ENCODE data around the gene VANGL2. TPM values are rescaled to one million over a fixed set of nuclear protein-coding genes. Genes with fewer than 3 reads are reported as not detected.
"Not testable (repeated sequence)": the region's sequence is repeated elsewhere in the genome, so short reads cannot be mapped to it uniquely, and the experiment has no call there.

The VANGL2 gene
- total RNA-seq, 2 donors from 2014 or later = 0.28 to 0.55 TPM

DNA sequence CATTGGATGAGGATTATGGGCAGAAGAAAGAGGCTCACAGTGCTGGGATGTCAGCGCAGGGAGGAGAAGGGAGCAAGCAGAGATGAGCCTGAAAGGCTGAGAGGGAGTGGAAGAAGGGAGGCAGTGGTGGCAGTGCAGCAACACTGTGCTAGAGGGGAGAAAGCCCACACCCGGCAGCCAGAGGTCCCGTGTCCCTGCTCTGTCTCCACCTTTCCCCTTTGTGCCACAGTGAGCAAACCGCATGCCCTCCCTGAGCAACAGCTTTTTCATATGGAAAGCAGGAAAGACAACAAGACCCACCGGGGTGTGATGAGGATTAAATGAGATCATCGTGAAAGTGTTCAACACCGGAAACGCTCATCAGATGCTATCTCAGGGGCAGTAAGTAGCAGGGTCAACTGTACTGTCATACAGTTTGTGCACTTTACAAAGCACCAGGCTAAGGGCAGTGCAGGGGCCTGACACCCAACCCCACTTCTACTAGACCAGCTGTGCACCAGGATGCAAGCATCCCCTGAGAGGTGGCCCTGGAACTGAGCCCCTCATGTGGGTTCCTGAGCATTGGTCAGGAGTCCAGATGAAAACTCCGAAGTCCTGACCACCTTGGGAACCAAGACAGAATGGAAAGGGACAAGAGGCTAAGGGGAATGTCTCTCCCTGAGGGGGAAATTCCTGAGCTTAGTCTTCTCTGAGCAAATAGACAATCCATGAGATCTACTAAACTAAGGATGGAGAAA, 24.4 kb upstream of the VANGL2 start:
- DNase-seq (peak in 1 of 2 donors; percentile 14), ATAC-seq (replicated peaks in 1 of 2) (peak; percentile 62 to 81)
- no peaks in the 10 kb centered on the region for H3K27me3 Mint-ChIP-seq (ENCODE audit: low read depth)
- H3K27ac Mint-ChIP-seq = peak overlapping the region; percentile 44
- no peaks in the 10 kb centered on the region for H3K36me3 Mint-ChIP-seq (ENCODE audit: insufficient read depth in 2 of 2)
- H3K4me1 Mint-ChIP-seq (ENCODE audit: low read depth) = peaks cover 11% of the 10 kb centered on the region
- no peaks in the 10 kb centered on the region for H3K9me3 Mint-ChIP-seq
- peak overlapping the region; percentile 19 to 39 for H3K4me3 Mint-ChIP-seq

DNA sequence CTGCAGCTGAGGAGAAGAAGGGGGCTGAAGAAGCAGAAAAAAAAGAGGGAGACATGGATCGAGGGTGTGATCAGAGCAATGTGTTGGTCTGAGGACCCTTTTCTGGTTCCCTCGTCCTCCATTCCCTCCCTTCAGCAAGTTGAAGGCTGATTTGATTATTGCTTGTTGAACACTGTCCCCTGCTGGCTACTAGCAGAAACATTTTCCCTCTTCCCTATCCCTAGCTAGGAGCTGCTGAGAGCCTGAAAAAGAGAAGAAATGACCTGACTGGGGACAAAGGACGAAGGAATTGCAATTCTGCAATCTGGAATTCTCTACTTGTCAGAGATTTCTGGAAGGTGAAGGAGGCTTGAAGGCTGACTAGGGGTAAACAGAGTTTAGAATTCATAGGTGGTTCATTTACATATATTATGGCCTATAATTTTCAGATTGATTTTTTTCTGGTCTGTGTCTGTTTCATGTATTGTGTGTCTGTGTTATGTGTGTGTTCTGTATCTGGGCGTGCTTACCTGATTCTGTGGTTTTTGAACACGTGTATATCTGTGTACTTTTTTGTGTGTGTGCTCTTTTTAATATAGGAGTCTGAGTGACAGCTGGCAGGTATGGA, 23.7 kb upstream of the VANGL2 start:
- ATAC-seq (replicated peaks in 1 of 2) (peak; percentile 78 to 79), DNase-seq (peak; percentile 33 to 44)
- Mint-ChIP-seq H3K4me1 (ENCODE audit: low read depth) (peaks cover 11% of the 10 kb centered on the region), H3K27ac (peak overlapping the region; percentile 44), H3K36me3 (ENCODE audit: insufficient read depth in 2 of 2) (no peaks in the 10 kb centered on the region), H3K4me3 (peak overlapping the region; percentile 19 to 39), H3K27me3 (ENCODE audit: low read depth) (no peaks in the 10 kb centered on the region), H3K9me3 (no peaks in the 10 kb centered on the region)

DNA sequence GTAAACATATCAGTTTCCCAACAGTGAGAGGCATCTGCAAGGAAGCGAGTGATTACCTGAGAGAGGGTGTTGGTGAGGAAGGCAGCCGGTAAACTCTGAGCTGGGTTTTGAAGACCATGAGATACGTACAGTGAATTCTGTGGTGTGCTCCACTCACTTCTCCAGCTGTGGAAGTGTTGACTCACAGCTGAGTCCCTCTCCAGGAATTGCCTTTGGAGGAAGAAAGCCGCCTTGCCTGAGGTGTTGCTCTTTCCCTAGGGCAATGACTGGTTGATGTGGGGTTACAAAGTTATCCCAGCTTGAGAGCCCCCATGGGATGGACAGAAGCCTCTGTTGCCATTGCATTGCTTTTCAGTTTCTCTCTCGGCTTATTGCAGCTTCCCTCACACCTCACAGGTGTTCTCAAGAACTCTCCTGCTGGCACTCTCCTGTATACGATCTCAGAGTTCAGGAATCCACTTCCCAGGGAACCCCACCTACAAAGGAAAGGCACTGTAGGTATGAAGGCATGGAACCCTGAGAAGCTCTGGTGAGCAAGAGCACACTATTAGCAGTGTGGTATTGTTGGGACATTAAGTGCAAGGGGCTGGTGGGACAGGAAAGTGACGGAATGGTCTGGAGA, 22.7 kb upstream of the VANGL2 start:
- no peak overlapping the region for H3K27ac Mint-ChIP-seq
- peaks cover 11% of the 10 kb centered on the region for H3K4me1 Mint-ChIP-seq (ENCODE audit: low read depth)
- DNase-seq (no peak), ATAC-seq (replicated peaks in 1 of 2) (no peak)
- no peaks in the 10 kb centered on the region for H3K36me3 Mint-ChIP-seq (ENCODE audit: insufficient read depth in 2 of 2)
- H3K4me3 Mint-ChIP-seq = no peak overlapping the region
- no peaks in the 10 kb centered on the region for H3K27me3 Mint-ChIP-seq (ENCODE audit: low read depth)
- H3K9me3 Mint-ChIP-seq = no peaks in the 10 kb centered on the region

DNA sequence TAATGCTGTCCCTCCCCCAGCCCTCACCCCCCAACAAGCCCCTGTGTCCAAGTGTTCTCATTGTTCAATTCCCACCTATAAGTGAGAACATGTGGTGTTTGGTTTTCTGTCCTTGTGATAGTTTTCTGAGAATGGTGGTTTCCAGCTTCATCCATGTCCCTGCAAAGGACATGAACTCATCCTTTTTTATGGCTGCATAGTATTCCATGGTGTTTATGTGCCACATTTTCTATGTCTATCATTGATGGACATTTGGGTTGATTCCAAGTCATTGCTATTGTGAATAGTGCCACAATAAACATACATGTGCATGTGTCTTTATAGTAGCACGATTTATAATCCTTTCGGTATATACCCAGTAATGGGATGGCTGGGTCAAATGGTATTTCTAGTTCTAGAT, 15.6 kb upstream of the VANGL2 start:
- not testable (repeated sequence) for ATAC-seq (replicated peaks in 1 of 2); H3K36me3 Mint-ChIP-seq (ENCODE audit: insufficient read depth in 2 of 2); H3K4me3 Mint-ChIP-seq; H3K27ac Mint-ChIP-seq; DNase-seq; H3K9me3 Mint-ChIP-seq; H3K4me1 Mint-ChIP-seq (ENCODE audit: low read depth); H3K27me3 Mint-ChIP-seq (ENCODE audit: low read depth)

DNA sequence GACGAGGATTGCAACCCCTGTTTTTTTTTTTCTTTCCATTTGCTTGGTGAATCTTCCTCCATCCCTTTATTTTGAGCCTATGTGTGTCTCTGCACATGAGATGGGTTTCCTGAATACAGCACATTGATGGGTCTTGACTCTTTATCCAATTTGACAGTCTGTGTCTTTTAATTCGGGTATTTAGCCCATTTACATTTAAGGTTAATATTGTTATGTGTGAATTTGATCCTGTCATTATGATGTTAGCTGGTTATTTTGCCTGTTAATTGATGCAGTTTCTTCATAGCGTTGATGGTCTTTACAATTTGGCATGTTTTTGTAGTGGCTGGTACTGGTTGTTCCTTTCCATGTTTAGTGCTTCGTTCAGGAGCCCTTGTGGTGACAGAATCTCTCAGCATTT, 12.0 kb upstream of the VANGL2 start:
- H3K27me3 Mint-ChIP-seq (ENCODE audit: low read depth) = peaks cover 16% of the 10 kb centered on the region
- not testable (repeated sequence) for H3K36me3 Mint-ChIP-seq (ENCODE audit: insufficient read depth in 2 of 2); H3K27ac Mint-ChIP-seq; H3K4me1 Mint-ChIP-seq (ENCODE audit: low read depth); H3K9me3 Mint-ChIP-seq; DNase-seq; H3K4me3 Mint-ChIP-seq; ATAC-seq (replicated peaks in 1 of 2)

DNA sequence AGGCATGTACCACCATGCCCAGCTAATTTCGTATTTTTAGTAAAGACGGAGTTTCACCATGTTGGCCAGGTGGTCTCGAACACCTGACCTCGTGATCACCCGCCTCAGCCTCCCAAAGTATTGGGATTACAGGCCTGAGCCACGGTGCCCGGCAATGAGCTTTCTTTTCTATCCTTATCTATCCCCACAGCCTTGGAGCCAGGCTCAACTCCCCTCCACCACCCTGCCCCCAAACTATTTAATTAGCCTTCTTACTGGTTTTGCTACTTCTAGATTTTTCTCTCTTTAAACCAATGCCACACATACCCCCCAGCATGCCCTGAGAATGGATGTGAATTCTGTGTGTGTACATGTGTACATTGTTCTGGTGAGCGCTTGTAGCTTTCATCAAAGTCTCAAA, 5.7 kb upstream of the VANGL2 start:
- Mint-ChIP-seq H3K9me3 (no peaks in the 10 kb centered on the region), H3K27ac (no peak overlapping the region), H3K4me3 (no peak overlapping the region)

DNA sequence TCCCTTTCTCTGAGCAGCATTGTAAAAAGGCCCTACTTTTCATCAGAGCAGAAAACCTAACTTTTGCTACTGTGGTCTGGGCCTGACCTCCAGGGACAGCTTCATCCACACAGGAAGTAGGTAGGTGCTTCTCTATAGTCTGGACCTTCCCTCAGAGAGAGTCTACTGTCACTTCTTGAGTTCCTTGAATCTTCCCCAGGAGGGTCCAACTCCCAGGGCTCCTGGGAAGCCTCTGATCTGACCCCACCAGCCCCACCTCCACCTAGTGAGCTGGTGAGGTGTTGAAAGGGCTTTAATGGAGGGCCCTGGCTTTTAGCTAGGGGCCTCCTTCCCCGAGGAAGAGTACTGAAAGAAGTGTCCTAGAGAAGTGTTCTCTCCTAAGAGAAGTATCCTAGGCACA, 2.7 kb upstream of the VANGL2 start:
- Mint-ChIP-seq H3K27me3 (ENCODE audit: low read depth) (peaks cover 29% of the 10 kb centered on the region), H3K27ac (no peak overlapping the region)
- no peak for ATAC-seq (replicated peaks in 1 of 2)

More for the DNA sequence above, 5.7 kb upstream of the VANGL2 start:
- Mint-ChIP-seq H3K4me1 (ENCODE audit: low read depth) (no peaks in the 10 kb centered on the region), H3K27me3 (ENCODE audit: low read depth) (peaks cover 23% of the 10 kb centered on the region), H3K36me3 (ENCODE audit: insufficient read depth in 2 of 2) (no peaks in the 10 kb centered on the region)
- ATAC-seq (replicated peaks in 1 of 2) = no peak
- no peak for DNase-seq

DNA sequence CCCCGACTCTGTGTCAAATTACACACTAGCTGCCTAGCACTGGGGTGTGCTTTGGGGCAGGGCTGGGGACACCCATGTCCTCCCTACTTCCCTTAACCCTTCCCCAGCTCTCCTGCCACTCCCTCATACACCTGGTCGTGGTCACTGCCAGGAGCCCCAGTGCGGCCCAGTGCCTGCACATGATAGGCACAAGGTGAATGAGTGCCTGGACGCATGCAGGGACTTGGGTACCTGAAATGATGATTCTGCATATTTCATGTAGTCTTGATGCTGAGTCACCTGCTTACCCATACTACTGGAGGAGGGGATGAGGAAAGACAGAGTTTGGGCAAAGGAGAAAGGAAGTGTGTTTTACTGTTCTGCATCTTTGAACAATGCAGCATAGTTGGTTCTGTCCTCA, 1.5 kb upstream of the VANGL2 start:
- Mint-ChIP-seq H3K27me3 (ENCODE audit: low read depth) (peaks cover 30% of the 10 kb centered on the region), H3K4me1 (ENCODE audit: low read depth) (peaks cover 13% of the 10 kb centered on the region), H3K9me3 (no peaks in the 10 kb centered on the region), H3K27ac (no peak overlapping the region), H3K4me3 (peak overlapping the region; percentile 1 to 10), H3K36me3 (ENCODE audit: insufficient read depth in 2 of 2) (no peaks in the 10 kb centered on the region)
- ATAC-seq (replicated peaks in 1 of 2) (no peak), DNase-seq (no peak)

More for the DNA sequence above, 2.7 kb upstream of the VANGL2 start:
- H3K36me3 Mint-ChIP-seq (ENCODE audit: insufficient read depth in 2 of 2) = no peaks in the 10 kb centered on the region
- no peak overlapping the region for H3K4me3 Mint-ChIP-seq
- H3K9me3 Mint-ChIP-seq = no peaks in the 10 kb centered on the region
- no peak for DNase-seq
- H3K4me1 Mint-ChIP-seq (ENCODE audit: low read depth) = peaks cover 13% of the 10 kb centered on the region

DNA sequence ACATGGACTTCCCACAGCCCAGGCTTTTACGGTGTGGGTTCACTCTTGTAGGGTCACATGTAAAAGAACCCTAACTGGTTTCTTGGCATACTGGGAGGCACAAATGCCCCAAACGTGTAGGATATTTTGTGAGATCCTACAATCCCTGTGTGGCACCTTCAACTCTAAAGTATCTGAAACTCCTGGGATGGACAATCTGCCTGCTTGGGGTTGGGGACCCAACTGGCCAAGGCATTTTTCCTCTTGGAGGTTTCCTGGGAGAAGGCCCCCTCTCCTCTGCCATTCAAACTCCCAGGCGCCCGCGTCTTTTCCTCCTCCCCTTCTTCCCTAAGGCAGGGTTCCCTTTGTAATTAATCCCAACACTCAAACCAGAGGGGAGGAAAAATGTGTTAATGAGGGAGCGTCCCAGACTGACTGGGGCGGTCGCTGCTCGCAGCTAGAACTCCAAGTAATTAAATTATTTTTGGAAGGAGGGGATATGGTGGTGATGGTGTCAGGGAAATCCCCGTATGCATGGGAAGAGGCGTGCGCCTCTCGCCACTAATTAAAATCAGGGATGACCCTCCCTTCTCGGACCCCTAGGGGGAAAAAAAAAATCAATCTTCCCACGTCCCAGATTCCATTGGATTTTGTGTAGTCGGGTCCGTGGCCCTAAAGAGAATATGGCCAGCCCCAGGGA, 681 bp upstream of the VANGL2 start:
- DNase-seq (no peak), ATAC-seq (replicated peaks in 1 of 2) (no peak)
- no peaks in the 10 kb centered on the region for H3K9me3 Mint-ChIP-seq
- H3K27me3 Mint-ChIP-seq (ENCODE audit: low read depth) = peaks cover 30% of the 10 kb centered on the region
- H3K36me3 Mint-ChIP-seq (ENCODE audit: insufficient read depth in 2 of 2) = no peaks in the 10 kb centered on the region
- H3K4me1 Mint-ChIP-seq (ENCODE audit: low read depth) = peaks cover 13% of the 10 kb centered on the region
- peak overlapping the region; percentile 20 to 57 for H3K4me3 Mint-ChIP-seq
- H3K27ac Mint-ChIP-seq = no peak overlapping the region

DNA sequence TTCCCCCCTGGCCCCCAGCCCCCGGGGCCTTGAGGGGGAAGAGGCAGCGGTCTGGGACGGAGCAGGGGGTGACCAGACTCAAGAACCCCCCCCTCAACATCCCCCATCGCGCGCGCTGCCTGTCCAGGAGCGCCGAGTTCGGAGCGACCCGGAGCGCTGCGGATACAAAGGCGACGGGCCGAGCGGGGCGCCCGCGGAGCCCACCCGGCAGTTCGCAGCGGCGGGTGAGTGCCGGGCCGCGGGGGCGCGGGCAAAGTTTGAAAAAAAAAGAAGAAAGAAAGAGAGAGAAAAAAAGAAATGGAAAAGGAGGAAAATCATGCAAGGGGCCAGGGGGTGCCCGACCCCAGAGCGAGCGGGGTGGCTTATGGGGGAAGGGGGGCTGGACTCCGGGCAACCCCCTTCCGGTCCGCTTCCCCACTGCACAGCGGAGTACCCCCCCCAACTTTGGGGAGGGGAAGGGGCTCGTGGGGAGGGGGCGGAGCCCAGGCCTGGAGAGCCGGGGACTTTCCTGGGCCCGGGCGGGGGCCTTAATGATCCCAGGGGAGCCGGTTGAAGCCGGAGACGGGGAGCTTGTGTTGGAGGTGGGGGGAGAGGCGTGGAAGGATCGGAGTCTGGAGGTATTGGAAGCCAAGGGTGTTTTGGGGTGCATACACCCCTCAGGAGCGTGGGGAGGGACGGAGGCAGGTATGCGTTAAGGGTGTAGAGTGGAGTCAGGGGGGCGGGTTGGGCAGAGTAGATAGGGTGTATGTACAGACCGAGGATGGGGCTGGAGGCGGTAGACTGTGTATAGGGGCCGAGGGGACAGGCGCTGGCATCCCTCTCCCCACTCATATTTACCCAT, 502 bp downstream of the VANGL2 start:
- H3K36me3 Mint-ChIP-seq (ENCODE audit: insufficient read depth in 2 of 2) = no peaks in the 10 kb centered on the region
- H3K9me3 Mint-ChIP-seq = no peaks in the 10 kb centered on the region
- H3K27ac Mint-ChIP-seq = no peak overlapping the region
- peak overlapping the region; percentile 69 to 72 for H3K4me3 Mint-ChIP-seq
- ATAC-seq (replicated peaks in 1 of 2) = peak; percentile 46 to 54
- H3K4me1 Mint-ChIP-seq (ENCODE audit: low read depth) = peaks cover 13% of the 10 kb centered on the region
- peak in 1 of 2 donors; percentile 27 for DNase-seq
- peaks cover 30% of the 10 kb centered on the region for H3K27me3 Mint-ChIP-seq (ENCODE audit: low read depth)

DNA sequence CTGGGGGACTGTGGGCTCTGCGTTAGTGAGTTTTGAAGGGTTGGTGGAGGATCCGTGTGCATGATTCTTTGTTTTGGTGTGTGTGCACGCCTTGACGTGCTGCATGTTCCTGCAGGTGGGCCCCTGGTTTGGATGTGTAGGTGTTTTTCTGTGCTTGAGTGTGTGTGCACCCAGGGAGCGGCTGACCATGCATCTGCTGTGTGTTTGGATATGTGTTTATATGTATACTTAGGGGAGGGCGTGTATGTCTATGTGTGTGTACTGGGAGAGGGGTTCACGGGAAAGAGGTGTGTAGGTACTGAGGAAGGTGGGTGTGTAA, 1.1 kb downstream of the VANGL2 start:
- Mint-ChIP-seq H3K4me1 (ENCODE audit: low read depth) (peaks cover 13% of the 10 kb centered on the region), H3K27me3 (ENCODE audit: low read depth) (peaks cover 27% of the 10 kb centered on the region), H3K4me3 (peak overlapping the region; percentile 6 to 72), H3K36me3 (ENCODE audit: insufficient read depth in 2 of 2) (no peaks in the 10 kb centered on the region), H3K9me3 (no peaks in the 10 kb centered on the region), H3K27ac (no peak overlapping the region)
- no peak for ATAC-seq (replicated peaks in 1 of 2)
- no peak for DNase-seq

DNA sequence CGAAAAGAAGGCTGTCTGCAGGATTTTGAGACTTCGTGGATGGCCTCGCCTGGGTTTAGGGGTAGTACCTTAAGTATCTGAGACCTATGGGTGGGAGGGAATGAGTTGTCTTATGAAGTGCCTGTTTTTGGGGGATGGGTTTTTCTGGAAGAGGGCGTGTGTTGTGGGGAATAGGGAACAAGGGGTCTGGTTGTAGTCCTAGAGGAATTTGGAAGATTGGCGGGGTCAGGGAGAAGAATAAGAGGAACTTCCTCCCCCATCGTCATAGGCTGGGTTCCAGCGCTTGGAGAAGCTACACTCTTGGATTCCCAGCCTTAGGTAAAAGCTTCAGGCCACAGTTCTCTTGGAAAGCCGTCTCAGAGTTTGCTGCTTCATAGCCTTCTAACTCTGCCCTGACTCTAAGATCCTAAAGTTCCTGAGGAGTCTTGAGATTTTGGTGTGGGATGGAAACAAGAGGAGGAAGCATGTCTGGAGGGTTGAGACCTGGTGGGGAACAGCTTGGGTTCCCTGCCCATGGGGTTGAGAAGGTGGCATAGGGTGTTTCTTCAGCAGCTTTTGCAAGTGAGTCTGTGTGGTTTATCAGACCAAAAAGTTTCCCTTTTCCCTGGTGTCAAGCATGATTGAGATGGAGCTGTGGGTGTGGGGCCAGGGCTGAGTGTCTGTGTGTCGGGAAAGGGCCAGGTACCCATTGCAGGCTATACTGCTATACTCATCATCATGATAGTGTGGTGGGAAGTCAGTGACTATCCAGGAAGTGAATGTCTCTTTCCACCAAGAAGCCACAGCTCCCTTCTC, 1.8 kb downstream of the VANGL2 start:
- no peak overlapping the region for H3K27ac Mint-ChIP-seq
- H3K9me3 Mint-ChIP-seq = no peaks in the 10 kb centered on the region
- H3K4me1 Mint-ChIP-seq (ENCODE audit: low read depth) = peaks cover 13% of the 10 kb centered on the region
- DNase-seq (no peak), ATAC-seq (replicated peaks in 1 of 2) (no peak)
- H3K4me3 Mint-ChIP-seq = no peak overlapping the region
- H3K36me3 Mint-ChIP-seq (ENCODE audit: insufficient read depth in 2 of 2) = no peaks in the 10 kb centered on the region
- H3K27me3 Mint-ChIP-seq (ENCODE audit: low read depth) = peaks cover 24% of the 10 kb centered on the region
